Measurements from ENCODE around the gene POLRMT.

The POLRMT gene

GRCh38 chr19:663682-664117 is 30.4 kb upstream of the POLRMT start:
- DNase-seq: peak in 5 of 51 donors; percentile 49 to 71 (median 55)

- DNase-seq: peak; percentile 44 to 94 (median 85)
These were observed 29.8 kb upstream of the POLRMT start, which contains the start of gene RNF126 for GRCh38 chr19:662962-663681. Gene RNF126, minus strand, starts transcription at chr19:663214. Its CDS starts 93 bp downstream, at chr19:663121.

GRCh38 chr19:662207-662961 is 29.0 kb upstream of the POLRMT start:
- DNase-seq: peak in 1 of 51 donors; percentile 60

DNA sequence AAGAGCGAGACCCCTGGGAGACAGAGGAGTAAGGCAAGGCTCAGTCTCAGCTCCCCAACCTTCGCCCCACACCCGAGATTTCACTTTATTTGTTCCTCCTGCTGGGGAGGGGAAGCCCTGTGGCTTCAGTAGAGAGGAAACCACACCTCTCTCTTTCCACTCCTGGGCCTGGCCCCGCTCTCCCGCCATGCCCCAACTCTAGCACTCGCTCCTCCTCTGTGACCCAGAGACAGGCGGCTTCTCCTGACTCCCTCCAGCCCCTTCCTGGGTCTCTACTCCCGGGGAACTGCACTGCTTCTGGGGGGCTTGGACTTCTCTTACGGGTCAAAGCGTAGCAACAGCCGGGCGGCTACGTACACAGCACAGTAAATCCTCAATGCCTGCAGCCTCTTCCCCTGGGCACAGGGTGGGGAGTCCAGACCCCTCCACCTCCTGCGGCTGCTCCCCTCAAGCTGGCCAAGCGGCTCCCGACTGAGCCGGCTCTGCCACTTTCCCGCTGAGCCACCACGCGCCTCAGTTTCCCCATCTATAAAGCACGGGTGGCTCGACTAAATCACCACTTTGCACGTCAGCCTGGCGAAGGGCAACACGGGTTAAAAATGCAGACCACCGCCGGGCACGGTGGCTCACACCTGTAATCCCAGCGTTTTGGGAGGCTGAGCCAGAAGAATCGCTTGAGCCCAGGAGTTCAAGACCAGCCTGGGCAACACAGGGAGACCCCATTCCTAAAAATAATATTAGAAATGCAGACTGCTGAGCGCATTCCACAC is 28.3 kb upstream of the POLRMT start:
- no peak for DNase-seq

DNA sequence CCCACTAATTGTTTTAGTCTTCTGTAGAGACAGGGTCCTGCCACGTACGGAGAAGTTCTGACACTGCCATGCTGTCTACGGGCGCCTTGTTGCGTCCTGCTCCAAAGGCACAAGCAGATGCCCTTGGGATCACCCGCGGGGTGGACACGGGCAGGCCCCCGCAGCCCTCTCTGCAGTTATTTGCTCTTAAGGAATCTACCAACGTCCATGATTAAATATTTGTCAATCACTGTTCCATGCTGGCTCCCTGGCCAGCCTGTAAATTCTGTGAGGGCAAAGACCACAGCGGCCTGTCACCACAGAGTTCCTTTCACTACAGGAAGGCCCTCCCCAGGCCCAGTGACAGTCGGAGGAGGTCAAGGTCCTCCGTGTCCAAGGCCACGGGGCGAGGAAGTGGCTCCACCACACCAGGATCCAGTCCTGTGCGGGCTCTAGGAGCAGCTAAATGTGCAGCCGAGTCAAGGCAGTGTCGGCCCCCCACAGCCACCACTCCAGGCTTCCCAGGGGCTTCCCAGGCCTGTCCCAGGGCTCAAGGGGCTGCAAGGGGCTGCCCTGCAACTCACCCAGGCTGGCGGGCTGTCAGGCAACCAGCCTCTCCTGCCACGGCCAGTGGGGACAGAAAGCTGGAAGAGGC is 27.6 kb upstream of the POLRMT start:
- DNase-seq: no peak

DNA sequence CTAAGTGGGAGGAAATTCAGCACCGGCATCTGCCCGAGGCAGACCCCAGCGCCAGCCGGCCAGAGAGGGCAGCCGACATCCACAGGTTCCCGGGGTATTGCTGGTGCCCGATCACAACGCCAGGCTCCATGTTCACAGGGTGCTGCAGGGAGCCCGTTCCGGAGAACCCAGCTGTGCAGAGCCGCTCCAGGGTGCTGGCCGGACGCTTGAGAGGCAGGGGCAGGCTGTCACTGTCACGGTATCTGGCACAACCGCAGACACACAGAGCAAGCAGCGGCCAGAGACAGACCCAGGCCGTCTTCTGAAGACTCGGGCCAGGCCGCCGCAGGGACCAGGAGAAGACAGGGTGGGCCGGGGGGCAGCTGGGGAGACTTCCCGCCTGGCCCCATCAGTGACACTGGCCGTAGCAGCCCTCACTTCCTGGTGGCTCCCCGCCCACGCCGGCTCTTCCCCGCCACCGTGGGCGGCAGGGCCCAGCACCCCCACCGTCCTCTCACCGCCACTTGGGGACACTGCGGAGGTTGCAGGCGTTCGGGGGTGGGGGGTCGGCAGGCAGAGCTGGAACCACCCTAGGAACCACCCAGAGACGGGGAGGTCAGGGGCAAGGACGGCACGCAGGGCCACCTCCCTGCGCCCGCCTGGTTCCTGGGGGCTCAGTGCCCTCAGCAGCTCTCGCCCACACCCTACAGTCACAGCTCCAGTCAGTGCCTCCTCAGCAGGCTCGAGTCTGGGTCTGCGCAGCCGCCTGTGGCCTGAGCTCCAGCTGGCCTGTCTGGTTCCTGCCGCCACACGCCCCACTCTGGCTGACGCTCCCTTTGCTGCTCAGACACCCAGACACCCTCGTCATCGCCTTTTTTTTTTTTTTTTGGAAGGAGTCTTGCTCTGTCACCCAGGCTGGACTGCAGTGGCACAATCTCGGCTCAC is 25.8 kb upstream of the POLRMT start:
- DNase-seq: peak in 2 of 51 donors; percentile 18 to 57

DNA sequence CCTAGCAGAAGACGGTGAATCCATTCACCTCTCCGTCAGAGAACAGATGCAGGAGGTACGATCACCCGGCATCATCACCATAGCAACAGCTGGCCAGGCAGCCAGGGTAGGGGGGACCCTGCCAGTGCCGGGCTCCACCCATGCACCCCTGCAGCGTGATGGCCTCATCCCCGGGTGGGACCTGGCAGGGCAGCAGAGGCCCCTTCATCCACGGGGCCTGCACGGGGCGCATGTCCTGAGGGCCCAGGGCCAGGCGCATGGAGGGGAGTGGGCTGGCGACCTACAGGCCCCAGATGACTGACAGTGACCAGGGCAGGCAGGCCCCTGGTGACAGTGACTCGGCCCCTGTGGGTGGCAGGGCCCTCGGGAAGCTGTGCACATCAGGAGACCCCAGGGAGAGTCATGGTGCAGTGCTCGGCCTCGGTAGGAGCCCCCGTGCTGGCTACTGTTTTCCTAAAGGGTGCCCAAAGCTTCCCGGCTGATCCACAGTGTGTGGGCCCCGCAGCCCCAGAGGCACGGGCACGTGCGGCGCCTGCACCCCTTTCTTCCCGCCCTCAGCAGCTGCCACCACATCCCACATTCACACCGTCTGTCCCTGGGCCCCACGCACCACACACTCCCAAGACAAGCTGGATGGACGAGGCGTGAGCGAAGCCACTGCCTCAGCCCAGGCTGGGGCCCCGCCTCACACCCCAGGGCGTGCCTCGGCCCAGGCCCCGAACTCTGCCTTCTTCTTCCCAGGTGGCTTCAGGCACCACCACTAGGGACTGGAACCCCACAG is 24.9 kb upstream of the POLRMT start:
- DNase-seq: peak in 1 of 51 donors; percentile 38

DNA sequence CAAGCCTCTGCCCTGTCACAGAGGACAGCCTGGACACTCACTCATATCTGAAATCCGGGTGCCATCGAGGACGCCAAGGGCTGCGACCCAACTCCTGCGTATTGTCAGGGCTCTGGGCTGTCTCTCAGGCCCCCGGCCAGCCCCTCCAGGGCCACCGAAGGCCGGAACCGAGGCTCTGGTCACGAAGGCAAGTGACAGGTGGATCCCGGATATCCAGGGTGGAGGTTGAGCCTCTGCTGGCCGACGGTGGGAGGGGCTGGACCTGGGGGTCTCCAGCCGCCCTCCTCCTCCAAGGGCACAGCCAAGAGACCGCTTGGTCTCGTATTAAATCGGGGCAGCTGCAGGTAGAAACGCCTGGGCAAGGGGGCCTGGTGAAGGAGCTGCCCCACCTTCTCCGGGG is 24.3 kb upstream of the POLRMT start:
- DNase-seq: no peak

DNA sequence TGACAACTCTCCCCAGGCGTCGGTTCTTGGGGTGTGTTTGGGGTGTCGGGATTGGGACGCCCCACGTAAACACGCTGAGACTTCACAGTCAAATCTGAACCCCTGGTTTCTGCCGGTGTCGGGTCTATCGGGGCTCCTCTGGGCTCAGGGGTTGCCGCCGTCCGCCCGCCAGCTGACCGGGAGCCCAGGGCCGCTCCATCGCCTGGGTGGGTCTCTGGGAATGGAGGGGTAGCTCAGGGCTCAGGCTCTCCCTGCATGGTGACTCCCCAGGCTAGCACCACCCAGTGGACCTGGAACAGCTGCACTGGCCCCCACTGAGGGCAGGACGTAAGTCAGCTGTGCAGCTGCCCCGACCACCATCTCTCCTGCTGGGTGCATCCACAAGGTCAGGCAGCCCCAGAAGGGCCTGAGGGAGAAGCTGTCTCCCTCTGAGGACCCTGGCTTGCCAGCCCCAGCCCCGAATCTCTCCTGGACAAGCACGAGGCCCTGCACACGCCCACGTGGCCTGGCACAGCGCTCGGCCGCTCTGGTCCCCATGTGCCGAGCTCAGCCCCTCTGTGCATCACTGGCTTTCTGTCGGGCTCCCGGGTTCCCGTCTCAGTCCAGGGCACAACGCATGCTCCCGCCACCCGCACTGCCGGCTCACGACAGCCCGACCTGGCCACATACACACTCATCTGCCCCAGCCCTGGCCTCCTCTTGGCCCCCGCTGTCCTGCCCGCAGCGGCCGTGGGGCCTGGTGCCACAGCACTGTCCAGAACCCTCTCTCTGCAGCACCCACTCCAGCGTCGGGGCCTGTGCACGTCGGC is 23.6 kb upstream of the POLRMT start:
- DNase-seq: no peak

GRCh38 chr19:655691-656090 is 22.4 kb upstream of the POLRMT start:
- DNase-seq: no peak

DNA sequence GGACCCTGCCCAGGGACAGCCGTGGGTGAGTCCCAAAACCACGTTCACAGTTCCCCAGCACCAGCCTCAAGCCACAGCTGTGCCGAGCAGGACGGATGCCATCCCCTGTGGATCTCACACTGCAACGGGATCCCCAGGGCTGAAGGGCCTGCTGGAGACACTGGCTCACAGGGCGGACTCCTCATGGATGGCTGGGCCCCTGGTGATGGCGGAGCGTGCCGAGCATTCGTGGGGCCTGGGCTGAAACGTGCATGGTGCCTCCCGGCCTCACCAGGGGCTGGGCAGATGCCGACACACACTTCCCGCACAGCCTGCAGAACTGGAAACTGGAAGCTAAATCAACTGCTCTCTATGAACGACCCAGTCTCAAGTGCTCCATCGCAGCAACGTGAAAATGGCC is 20.1 kb upstream of the POLRMT start:
- DNase-seq: no peak

GRCh38 chr19:652467-653389 is 19.4 kb upstream of the POLRMT start:
- DNase-seq: no peak

DNA sequence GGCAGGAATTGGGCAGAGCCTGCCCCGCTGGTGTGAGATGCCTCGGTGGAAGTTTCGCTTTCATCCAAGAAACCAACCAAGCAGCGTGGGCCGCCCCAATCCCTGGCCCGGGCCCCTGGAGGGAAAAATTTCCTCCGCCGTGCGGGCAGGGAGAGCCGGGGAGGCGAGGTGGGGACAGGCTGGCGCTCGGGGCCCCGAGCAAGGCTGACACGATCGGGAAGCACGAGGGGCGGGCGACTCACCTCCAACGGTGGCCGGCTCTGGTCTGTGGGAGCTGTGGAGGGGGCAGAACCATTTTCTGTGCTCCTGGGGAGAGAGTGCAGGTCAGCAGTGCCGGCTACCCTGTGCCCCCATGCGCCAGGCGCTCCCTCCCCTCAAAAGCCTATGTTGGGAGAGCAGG is 18.7 kb upstream of the POLRMT start:
- no peak for DNase-seq

DNA sequence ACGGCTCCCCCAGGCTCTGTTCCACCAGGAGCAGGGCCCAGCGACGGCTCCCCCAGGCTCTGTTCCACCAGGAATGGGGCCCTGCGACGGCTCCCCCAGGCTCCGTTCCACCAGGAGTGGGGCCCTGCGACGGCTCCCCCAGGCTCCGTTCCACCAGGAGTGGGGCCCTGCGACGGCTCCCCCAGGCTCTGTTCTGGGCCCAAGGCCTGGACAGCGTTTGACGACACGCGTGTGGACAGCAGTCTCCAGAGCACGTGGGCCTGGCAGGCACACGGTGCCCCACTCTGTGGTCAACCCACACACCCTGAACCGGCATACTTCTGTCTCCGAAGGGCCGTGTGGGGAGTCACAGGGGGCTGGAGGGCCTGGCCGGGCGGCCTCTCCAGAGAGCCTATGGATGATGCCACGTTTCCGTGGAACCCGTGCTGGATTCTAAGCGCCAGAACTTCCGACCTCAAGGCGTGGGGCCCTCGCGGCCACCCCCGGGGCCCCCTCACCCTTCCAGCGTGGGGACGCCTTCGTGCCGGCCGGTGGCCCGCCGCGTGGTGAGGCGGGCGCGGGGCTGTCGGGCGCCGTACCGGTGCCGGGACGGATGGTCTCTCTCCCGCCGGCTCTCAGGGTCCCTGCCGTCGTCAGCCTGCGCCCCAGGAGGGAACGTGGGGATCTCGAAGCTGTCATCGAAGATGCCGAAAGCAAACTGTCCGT is 17.9 kb upstream of the POLRMT start:
- no peak for DNase-seq

DNA sequence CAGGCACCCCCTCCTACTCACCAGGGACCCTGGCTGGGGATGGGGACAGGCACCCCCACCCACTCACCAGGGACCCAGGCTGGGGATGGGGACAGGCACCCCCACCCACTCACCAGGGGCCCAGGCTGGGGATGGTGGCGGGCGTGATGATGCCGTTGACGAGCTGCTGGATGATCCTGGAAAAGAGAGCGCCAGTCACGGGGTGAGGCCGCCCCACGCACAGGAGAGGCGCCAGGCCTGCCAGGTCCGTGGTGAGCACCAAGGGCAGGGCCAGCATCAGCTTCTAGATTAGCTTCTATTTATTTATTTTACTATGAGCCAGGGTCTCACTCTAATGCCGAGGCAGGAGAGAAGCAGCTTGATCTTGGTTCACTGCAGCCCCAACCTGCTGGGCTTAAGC is 16.8 kb upstream of the POLRMT start:
- no peak for DNase-seq

- DNase-seq: no peak
These were observed 15.8 kb upstream of the POLRMT start for GRCh38 chr19:648904-649801.
